NCI-H1436 treated with DMSO at 0.1 percent for 48 hours (cell line): ENCODE measurements around the gene BBLN.
"Not testable (repeated sequence)": the region's sequence is repeated elsewhere in the genome, so short reads cannot be mapped to it uniquely, and the experiment has no call there.

Experiments used
- DNase-seq: peaks from one replicate; lab custom pipeline; 2025; lab: John Stamatoyannopoulos, UW

The BBLN gene, protein sequence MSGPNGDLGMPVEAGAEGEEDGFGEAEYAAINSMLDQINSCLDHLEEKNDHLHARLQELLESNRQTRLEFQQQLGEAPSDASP

GRCh38 chr9:128159784-128160602, at the start of gene BBLN:
Gene BBLN, plus strand, starts transcription at chr9:128160265. Its CDS starts 143 bp downstream, at chr9:128160408.
- peak; percentile 60 for DNase-seq

DNA sequence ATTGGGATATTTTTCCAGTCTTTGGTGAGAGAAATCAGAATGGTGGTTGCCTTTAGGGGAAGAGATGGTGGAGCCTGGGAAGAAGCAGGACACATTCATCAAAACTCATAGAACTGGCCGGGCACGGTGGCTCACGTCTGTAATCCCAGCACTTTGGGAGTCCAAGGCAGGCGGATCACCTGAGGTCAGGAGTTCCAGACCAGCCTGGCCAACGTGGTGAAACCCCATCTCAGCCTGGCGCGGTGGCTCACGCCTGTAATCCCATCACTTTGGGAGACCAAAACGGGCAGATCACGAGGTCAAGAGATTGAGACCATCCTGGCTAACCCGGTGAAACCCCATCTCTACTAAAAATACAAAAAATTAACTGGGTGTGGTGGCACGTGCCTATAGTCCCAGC, 48.3 kb upstream of the BBLN start:
- DNase-seq: not testable (repeated sequence)

- DNase-seq: no peak
These were observed 46.3 kb upstream of the BBLN start for GRCh38 chr9:128113526-128114325.

DNA sequence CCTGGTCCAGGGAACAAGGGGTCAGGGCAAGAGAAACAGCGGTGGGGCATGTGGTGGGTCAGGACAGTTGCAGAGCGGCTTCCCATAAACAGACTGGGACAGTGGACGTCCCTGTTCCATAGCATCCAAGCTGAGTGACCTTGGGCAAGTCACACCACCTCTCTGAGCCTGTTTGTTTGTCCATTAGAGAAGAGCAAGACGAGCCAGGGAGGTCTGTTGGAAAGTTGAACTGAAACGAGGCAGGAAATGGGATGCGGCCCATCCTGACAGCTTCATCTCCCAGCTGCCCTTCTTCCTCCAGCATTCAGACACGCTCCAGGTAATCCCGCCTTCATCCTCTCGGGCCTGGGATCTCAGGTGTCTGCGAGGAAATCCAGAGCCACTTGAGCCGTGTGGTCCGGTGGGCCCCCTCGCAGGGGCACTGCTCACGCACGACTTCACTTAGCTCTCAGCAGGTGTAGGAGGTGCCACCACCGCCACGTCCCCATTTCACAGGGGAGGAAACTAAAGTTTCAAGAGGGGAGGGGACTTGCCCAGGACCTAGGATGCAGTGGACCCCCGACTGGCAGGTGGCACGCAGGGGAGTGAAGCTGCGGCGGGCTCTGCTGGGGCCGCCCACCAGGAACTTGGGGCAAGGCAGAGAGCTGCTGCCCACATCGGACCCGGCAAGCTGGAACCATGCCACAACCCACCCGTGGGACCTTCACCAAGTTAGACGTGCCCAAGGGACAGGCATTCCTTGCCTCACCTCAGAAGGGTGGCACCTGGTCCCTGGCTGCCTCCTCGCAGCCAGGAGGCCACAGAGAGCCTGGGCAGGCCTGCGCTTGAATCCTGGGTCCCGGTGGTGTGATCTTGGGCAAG, 45.5 kb upstream of the BBLN start:
- no peak for DNase-seq

GRCh38 chr9:128115187-128116103, 44.6 kb upstream of the BBLN start:
- DNase-seq: no peak

DNA sequence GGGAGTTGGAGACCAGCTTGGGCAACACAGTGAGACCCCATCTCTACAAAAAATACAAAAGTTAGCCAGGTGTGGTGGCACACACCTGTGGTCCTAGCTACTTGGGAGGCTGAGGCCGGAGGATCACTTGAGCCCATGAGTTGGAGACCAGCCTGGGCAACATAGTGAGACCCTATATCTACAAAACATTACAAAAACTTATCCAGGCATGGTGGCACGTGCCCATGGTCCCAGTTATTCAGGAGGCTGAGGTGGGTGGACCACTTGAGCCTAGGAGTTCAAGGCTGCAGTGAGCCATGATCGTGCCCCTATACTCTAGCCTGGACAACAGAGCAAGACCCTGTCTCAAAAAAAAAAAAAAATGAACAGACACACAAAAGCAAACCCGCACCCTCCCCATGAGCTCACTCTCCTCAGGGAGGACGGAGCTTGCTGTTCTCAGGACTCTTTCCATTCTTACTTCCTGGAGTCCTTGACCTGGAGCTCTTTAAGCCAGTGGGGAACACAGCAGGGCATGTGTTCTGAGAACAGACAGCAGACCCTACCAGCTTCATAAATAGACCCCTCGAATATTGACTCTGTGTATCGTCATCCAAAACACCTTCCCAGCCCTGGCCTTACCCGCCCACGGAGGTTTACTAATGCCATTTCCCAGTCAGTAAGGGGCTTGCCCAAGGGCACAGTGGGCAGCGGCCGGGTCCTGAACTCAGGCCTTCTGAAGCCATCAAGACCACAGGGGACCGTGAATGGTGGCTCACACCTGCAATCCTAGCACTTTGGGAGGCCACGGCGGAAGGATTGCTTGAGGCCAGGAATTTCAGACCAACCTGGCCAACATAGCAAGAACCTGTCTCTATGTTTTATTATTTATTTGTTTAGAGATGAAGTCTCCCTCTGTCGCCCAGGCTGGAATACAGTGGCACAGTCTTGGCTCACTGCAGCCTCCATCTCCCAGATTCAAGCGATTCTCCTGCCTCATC, 43.7 kb upstream of the BBLN start:
- no peak for DNase-seq

DNA sequence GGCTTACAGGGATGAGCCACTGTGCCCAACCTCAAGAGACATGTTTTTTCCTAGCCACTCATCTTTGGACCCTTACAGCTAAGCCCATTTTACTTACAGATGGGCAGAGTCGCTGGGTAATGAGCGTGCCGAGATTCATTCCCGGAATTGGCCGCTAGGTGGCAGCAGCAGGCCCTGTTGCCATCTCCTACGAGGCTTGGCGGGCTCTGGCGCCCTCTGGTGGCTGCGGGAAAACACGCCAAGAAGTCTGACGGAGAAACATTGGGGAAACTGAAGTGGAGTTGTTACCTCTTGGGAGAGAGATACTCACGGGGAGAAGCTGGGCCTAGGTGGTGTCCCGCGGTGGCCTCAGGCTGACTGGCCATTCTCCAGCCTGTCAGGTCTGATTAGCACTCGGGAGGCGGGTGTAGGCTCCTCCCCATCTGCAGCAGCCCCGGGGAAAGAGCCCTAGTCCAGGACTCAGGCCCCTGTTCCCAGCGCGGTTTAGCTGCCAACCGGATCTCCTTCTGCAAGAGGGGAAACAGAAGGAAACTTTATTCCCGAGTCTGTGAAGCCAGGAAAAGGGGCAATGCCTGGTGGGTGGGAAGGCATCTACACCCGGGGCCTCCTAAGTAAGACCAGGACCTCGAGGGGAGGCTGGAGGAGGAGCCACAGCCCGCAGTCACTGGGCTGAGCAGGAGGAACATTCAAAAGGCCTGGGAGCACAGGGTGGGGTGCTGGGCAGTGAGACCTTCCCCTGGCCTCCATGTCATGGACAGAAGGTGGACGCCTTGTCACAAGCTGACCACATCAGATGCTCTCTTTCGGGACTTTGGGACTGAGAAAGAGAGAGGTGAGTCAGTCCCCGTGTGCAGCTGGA, 42.2 kb upstream of the BBLN start:
- no peak for DNase-seq

DNA sequence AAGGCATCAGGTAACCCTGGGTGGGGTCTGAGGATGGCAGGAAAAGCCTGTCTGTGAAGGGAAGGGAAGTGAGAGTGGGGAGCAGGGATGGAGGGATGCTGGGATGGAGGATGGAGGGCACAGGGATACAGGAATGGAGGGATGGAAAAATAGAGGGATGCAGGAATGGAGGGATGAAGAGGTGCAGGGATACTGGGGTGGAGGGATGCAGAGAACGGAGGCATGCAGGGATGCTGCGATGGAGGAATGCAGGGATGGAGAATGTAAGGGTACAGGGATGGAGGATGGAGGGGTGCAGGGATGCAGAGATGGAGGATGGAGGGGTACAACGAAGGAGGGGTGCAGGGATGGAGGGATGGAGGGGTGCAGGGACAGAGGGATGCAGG, 41.6 kb upstream of the BBLN start:
- DNase-seq: no peak

DNA sequence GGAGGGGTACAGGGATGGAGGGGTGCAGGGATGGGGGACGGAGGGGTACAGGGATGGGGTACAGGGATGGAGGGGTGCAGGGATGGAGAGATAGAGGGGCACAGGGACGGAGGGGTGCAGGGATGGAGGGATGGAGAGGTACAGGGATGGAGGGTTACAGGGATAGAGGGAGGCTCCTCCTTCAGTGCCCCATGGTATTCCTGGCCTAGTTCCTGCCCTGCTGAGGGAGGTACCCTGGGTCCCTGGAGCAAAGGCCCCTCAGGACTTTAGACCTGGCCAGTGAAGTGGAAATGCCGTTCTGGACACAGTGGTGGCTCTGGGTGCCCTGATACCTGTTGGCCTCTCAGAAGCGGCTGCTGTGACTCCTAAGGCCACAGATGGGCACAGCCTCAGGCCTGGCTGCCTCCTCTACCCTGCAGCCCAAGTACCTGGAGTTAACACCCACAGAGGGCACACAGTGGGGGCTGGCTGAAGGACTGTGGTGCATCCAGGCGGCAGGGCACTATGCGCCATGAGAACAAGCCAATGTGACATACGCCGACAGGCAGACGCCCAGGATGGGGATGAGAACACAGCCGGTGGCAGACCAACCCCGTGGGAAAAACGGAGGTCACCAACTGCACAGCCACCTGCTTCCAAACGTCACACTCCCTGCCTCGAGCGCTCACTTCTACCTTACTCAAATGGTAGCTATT, 40.9 kb upstream of the BBLN start:
- no peak for DNase-seq

- no peak for DNase-seq
These were observed 39.9 kb upstream of the BBLN start for GRCh38 chr9:128120061-128120740.

- DNase-seq: no peak
These were observed 39.2 kb upstream of the BBLN start for GRCh38 chr9:128120741-128121465.

DNA sequence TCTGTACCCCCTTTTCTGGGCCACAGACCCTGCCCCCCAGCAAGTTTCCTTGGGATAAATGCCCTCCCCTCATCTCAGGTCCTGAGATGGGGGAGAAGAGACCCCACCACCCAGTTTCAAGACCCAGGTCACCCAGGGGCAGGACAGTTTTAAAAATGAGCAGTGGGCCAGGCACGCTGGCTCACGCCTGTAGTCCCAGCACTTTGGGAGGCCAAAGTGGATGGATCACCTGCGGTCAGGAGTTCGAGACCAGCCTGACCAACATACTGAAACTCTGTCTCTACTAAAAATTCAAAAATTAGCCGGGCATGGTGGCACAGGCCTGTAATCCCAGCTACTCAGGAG, 38.6 kb upstream of the BBLN start:
- DNase-seq: no peak

DNA sequence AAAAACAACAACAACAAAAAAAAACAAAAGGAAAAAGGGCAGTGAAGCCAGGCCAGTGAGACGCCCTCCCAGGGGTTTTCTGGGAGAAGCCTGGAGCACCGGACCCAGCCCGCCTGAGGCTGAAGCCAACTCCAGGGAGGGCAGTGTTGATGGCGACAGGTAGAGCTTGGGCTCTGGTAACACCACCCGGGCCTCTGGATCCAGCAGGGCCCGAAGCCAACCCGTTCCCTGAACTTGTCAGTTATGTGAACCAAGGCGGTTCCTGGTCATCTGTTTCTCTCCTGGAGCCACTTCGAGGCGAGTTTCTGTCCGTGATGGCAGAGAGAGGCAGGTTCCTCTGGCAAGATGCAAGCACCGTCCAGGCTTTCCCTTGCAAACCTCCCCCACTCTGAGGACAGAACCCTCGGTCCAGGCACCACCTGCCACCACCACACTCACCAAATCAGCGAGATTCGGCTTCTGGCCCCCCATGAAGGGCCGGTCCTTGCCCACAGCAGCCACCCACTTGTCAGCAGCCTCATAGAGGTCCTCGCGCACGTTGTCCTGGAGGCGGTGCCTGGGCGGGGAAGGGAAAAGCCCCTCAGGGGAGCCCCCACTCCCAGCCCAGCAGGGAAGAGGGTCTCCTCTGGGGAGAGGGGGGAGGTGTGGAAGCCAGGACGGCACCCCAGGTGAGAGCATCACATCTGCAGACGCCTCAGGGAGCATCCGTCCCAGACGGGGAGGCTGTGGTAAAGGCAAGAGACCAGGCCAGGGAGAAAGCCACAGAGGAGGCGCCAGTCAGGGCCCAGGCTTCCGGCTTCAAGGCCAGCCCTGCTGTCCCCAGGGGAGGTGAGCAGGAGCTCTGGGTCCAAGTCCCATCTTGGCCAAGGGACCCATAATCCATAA, 37.9 kb upstream of the BBLN start:
- no peak for DNase-seq

DNA sequence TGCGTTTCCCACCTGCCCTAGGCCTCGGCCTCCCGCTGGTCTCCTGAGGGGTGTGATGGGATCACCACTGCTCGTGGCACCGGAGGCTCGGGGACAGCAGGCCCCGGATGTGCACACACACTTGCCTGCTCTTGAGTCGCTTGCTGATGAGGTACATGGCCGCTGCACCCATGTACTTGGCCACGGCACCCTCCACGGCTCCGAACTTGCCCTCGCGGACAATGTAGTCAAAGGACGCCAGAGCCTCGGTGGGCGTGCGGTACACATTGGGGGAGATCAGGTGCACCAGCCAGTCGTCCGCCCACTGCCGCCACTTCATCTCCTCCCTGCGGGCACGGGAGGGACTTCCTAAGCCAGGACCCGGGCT, 37.3 kb upstream of the BBLN start:
- no peak for DNase-seq

GRCh38 chr9:128123451-128124080, 36.5 kb upstream of the BBLN start:
- no peak for DNase-seq

- no peak for DNase-seq
These were observed 35.6 kb upstream of the BBLN start for GRCh38 chr9:128124451-128124850.
